ENCODE data around the gene RPS26. TPM values are rescaled to one million over a fixed set of nuclear protein-coding genes. Genes with fewer than 3 reads are reported as not detected.

Gene RPS26
- total RNA-seq = 1,000 to 10,000 TPM in 1 of 2 donors, 100 to 1,000 TPM in 1; 284 to 1,659 TPM

GRCh38 chr12:56041552-56042429 is at the start of gene RPS26:
RPS26 (plus strand) TSS chr12:56041918; CDS start chr12:56042167, 249 bp downstream.
- under 1% methylated on average over 50 of the region's 50 CpGs for WGBS
- intact Hi-C loops (cut with DNase I) = loop anchor here (5.0 to 10.0 kb wide), 3 partner anchors 44 to 307 kb away; partner anchors contain the start of genes ORMDL2, SARNP and SUOX
- peak within 1 kb of the TSS; percentile 63 to 85 for H3K4me3 ChIP-seq
- H3K27ac ChIP-seq = peak within 1 kb of the TSS; percentile 84 to 94
- no peaks in the 10 kb centered on the region for H3K4me1 ChIP-seq (replicated peaks)
- H3K36me3 ChIP-seq = no peaks in the 10 kb centered on the region
- no peaks in the 10 kb centered on the region for H3K27me3 ChIP-seq (replicated peaks; ENCODE audit: insufficient read depth)
- H3K9me3 ChIP-seq = no peaks in the 10 kb centered on the region
- TF ChIP-seq POLR2A (IDR thresholded peaks at IDR 0.05) (peak; percentile 24), POLR2AphosphoS5 (IDR thresholded peaks at IDR 0.05) (peak; percentile 97), CTCF (IDR thresholded peaks at IDR 0.05) (peak in 2 of 4 experiments; percentile 16 to 39)
- DNase-seq (ENCODE audit: low spot score) = peak; percentile 94

- peaks cover 5 to 46% of the 10 kb centered on the region in 2 donors for H3K36me3 ChIP-seq
- 65% methylated on average over 4 of the region's 4 CpGs for WGBS
- no peak for DNase-seq (ENCODE audit: low spot score)
- no peak for TF ChIP-seq POLR2AphosphoS5 (IDR thresholded peaks at IDR 0.05)
- no peak for TF ChIP-seq POLR2A (IDR thresholded peaks at IDR 0.05)
- no peak for TF ChIP-seq CTCF (IDR thresholded peaks at IDR 0.05)
- intact Hi-C loops (cut with DNase I) = loop anchor here (5.0 to 10.0 kb wide), 2 partner anchors 39 to 111 kb away; partner anchors contain the start of gene PA2G4
- no peak overlapping the region for H3K4me3 ChIP-seq
- H3K4me1 ChIP-seq (replicated peaks) = peaks cover 6% of the 10 kb centered on the region
- H3K27me3 ChIP-seq (replicated peaks; ENCODE audit: insufficient read depth) = no peaks in the 10 kb centered on the region
- H3K9me3 ChIP-seq = no peaks in the 10 kb centered on the region
- no peak overlapping the region for H3K27ac ChIP-seq
Measured at GRCh38 chr12:55993230-55993853, 48.4 kb upstream of the RPS26 start.

DNA sequence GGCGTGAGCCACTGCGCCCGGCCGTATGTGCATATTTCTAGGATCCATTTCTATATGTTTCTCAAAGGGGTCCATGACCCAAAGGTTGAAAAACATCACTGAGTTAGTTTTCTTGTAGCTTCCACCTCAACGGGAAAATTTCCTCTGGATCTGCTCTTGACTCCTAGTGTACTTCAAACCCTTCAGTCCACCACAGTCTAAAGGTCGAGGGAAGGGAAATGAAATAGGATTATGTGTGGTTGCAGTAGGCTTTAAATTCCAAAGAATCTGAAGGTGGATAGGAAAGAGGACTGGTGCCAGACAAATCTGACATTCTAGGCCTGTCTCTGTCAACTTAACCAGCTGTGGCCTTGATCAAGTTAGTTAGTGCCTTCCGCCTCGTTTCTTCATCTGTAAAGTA is 46.4 kb upstream of the RPS26 start:
- H3K27me3 ChIP-seq (replicated peaks; ENCODE audit: insufficient read depth) = no peaks in the 10 kb centered on the region
- WGBS = 77% methylated on average over 8 of the region's 8 CpGs
- peaks cover 6% of the 10 kb centered on the region for H3K4me1 ChIP-seq (replicated peaks)
- TF ChIP-seq POLR2AphosphoS5 (IDR thresholded peaks at IDR 0.05) (no peak), POLR2A (IDR thresholded peaks at IDR 0.05) (no peak), CTCF (IDR thresholded peaks at IDR 0.05) (no peak)
- no peaks in the 10 kb centered on the region for H3K9me3 ChIP-seq
- intact Hi-C loops (cut with DNase I) = loop anchor here (5.0 to 10.0 kb wide), 2 partner anchors 47 to 109 kb away; partner anchors contain the start of genes PA2G4 and RPS26
- no peak overlapping the region for H3K27ac ChIP-seq
- H3K36me3 ChIP-seq = peaks cover 5 to 34% of the 10 kb centered on the region in 2 donors
- H3K4me3 ChIP-seq = no peak overlapping the region
- DNase-seq (ENCODE audit: low spot score) = no peak

DNA sequence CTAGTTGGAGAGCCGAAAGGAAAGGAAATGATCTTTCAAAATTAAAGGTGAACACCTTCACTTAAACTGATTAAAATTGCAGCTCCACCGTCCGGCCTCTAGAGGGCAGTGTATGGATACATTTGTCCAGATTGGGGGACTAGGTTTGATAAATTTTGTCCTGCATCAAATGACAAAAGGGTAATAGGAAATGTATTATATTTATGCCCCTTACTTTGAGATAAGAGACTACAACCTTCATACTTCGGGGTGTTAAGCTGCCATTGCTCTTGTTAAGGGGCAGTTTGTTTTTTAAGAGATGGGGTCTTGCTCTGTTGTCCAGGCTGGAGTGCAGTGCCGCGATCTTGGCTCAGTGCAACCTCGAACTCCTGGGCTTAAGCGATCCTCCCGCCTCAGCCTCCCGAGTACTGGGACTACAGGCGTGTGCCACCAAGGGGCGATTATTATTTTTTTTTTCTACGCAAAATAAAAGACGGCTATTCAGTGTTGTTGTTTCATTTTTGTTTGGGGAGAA is 45.5 kb upstream of the RPS26 start:
- Histone ChIP-seq H3K9me3 (no peaks in the 10 kb centered on the region), H3K27ac (peak overlapping the region; percentile 81 to 82), H3K4me1 (replicated peaks) (peaks cover 6% of the 10 kb centered on the region), H3K4me3 (peak overlapping the region; percentile 51 to 71), H3K27me3 (replicated peaks; ENCODE audit: insufficient read depth) (no peaks in the 10 kb centered on the region), H3K36me3 (peaks cover 5 to 25% of the 10 kb centered on the region in 2 donors)
- WGBS = 31% methylated on average over 14 of the region's 14 CpGs
- DNase-seq (ENCODE audit: low spot score) = peak; percentile 42
- peak; percentile 63 for TF ChIP-seq POLR2AphosphoS5 (IDR thresholded peaks at IDR 0.05)
- TF ChIP-seq POLR2A (IDR thresholded peaks at IDR 0.05) = no peak
- peak; percentile 68 to 93 (median 82) for TF ChIP-seq CTCF (IDR thresholded peaks at IDR 0.05)
- intact Hi-C loops (cut with DNase I) = loop anchor here (5.0 to 10.0 kb wide), 2 partner anchors 46 to 109 kb away; partner anchors contain the start of genes PA2G4 and RPS26

Measured in prostate gland (tissue), 2 donors.